Astrocyte of the spinal cord (primary cell): ENCODE results near the gene RGS9.

Source experiments
- DNase-seq: peaks from one replicate; pipeline ENCODE4 v3.0.0; 2011; ENCODE audit warnings: low read depth, low spot score
- H3K4me3 ChIP-seq: 2 replicates; pipeline ENCODE4 v1.5.1; 2011; ENCODE audit warnings: low read depth, mild to moderate bottlenecking, low read length, moderate library complexity
- CTCF ChIP-seq: IDR thresholded peaks from 2 replicates; pipeline ENCODE4 v1.5.1; 2012; ENCODE audit warnings: low read depth, mild to moderate bottlenecking, low read length, inconsistent platforms
- in situ Hi-C: cut with HindIII; loops from 2 replicates; pipeline ENCODE4 v1.10.0; 2017; ENCODE audit warnings: low sequenced_read_pairs

RGS9 gene

DNA sequence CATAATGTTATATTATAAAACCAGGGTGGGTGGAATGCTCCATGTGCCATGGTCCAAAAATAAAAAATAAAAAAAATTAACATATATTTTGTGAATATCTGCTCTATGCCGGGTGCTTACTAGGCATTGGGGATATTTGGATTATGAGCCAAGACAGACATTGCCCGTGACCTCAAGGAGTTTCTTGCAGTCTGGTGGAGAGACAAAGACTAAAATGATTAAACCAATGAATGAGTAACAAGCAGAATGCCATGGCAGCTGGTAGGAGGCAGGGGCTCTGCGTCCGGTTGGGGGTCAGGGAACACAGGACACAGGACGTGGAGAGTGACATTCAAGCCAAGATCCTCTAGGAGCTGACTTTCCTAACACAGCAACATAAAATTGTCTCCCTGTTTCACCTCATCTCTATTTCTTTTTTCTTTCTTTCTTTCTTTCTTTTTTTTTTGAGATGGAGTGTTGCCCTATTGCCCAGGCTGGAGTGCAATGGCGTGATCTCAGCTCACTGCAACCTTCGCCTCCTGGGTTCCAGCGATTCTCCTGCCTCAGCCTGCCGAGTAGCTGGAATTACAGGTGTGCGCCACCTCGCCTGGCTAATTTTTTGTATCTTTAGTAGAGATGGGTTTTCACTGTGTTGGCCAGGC, 35.4 kb downstream of the RGS9 start:
- no peak for DNase-seq
- in situ Hi-C loops = no loop called here
- no peak for TF ChIP-seq CTCF
- no peak overlapping the region for H3K4me3 ChIP-seq

DNA sequence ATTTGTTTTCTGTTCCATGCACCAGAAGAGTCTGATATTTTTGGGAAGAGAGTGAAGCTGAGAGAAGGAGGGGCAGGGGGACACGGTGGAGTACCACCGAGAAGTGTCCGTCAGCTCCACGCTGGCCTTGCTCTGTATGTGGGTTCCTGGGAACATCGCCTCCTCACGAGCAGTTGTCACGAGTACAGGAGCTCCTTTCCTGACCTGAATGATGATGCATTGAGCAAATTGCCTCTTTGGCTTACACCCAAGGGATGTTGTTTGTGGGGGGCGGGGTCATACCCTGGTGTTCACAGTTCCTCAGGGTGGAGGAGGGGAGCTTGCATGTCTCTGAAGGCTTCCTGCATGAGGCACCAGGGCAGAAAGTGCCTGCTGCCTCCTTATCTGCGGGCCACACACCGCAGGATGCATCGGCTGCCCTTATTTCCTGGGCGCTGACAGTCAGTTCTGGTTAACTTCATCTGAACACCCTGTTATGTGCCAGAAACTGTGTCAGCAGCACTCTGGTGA, 36.2 kb downstream of the RGS9 start:
- H3K4me3 ChIP-seq = no peak overlapping the region
- no peak for TF ChIP-seq CTCF
- DNase-seq = peak; percentile 55
- in situ Hi-C loops = no loop called here

DNA sequence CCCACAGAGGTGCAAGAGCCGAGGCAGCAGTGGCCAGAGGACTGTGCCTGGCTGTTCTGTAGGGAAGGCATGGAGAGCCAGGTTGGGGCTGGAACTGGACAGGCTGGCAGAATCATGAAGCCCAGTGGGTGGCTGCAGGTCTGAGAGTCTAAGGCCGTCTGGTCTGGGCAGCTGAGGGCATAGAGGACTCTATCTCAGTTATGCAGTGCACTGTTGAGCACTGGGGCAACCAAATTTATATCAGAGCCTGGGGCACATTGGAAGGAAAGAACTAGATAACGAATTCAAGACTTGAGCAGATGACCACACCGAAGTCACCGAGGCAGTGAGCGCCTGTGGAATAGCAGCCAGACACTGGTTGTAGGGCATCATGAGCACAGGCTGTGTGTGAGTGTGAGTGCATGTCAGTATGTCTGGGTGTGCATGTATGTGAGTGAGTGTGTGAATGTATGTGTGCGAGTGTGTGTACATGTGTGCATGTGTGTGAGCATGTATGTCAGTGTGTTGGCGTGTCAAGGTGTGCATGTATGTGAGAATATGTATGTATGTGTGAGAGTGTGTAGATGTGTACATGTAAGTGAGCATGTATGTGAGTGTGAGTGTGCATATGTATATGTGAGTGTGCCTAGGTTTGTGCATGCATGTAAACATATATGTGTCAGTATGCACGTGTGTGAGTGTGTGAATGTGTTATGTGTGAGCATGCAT, 37.0 kb downstream of the RGS9 start:
- no peak for DNase-seq
- H3K4me3 ChIP-seq = no peak overlapping the region
- TF ChIP-seq CTCF = no peak
- in situ Hi-C loops = no loop called here

GRCh38 chr17:65174974-65175373, 37.8 kb downstream of the RGS9 start:
- no peak overlapping the region for H3K4me3 ChIP-seq
- no peak for TF ChIP-seq CTCF
- no peak for DNase-seq
- in situ Hi-C loops = no loop called here

GRCh38 chr17:65175952-65176351, 38.8 kb downstream of the RGS9 start:
- no peak for TF ChIP-seq CTCF
- no peak for DNase-seq
- in situ Hi-C loops = no loop called here
- H3K4me3 ChIP-seq = no peak overlapping the region

GRCh38 chr17:65176646-65177409, 39.7 kb downstream of the RGS9 start:
- in situ Hi-C loops = no loop called here
- H3K4me3 ChIP-seq = no peak overlapping the region
- DNase-seq = no peak
- TF ChIP-seq CTCF = no peak
